DND-41 (cell line): ENCODE results near the gene CCDC167.
A peak's percentile ranks its signal among the peaks of the same experiment; 100 is the strongest.

ENCODE experiments used
- ATAC-seq: fragments of 200-7000 bp; cut with Tn5 transposase; 3 replicates; pipeline ENCODE4 v1.9.1; 2021; ENCODE audit warnings: low read depth; ENCODE audit not compliant: insufficient read depth
- DNase-seq: peaks from one replicate; pipeline ENCODE4 v3.0.0-alpha.2; 2020
- H2AFZ ChIP-seq: 2 replicates; pipeline ENCODE4 v1.6.0; 2012; ENCODE audit warnings: low read depth, low read length
- H3K27ac ChIP-seq: 2 replicates; pipeline ENCODE4 v1.5.1; 2012; ENCODE audit warnings: low read length, inconsistent platforms
- H3K27me3 ChIP-seq: fragments of 200-600 bp; sonication (generic); 2 replicates; pipeline ENCODE4 v1.6.0; 2012; ENCODE audit warnings: low read length, mild to moderate bottlenecking, inconsistent platforms; ENCODE audit not compliant: insufficient read depth, poor library complexity
- H3K36me3 ChIP-seq: 2 replicates; pipeline ENCODE4 v1.5.1; 2012; ENCODE audit warnings: low read length, inconsistent platforms; ENCODE audit not compliant: insufficient read depth
- H3K4me1 ChIP-seq: 2 replicates; pipeline ENCODE4 v1.5.1; 2012; ENCODE audit warnings: mild to moderate bottlenecking, low read length; ENCODE audit not compliant: insufficient read depth
- H3K4me2 ChIP-seq: 2 replicates; pipeline ENCODE4 v1.6.0; 2012; ENCODE audit warnings: mild to moderate bottlenecking, moderate library complexity, low read length, inconsistent platforms; ENCODE audit not compliant: insufficient read depth
- H3K4me3 ChIP-seq, 2 experiments: fragments of 200-600 bp in 1 of 2; shearing (Covaris generic) in 1 of 2; 2 replicates each; pipeline ENCODE4 v1.5.1; 2012 to 2016; ENCODE audit warnings: inconsistent platforms in 2 of 2, low read length in 2 of 2, mild to moderate bottlenecking in 2 of 2, low read depth in 1 of 2, moderate library complexity in 1 of 2
- H3K79me2 ChIP-seq: 2 replicates; pipeline ENCODE4 v1.6.0; 2012; ENCODE audit warnings: low read length, inconsistent platforms; ENCODE audit not compliant: insufficient read depth
- H3K9ac ChIP-seq: 2 replicates; pipeline ENCODE4 v1.6.0; 2012; ENCODE audit warnings: low read depth, mild to moderate bottlenecking, inconsistent platforms, low read length, moderate library complexity
- H3K9me3 ChIP-seq: 2 replicates; pipeline ENCODE4 v1.5.1; 2012; ENCODE audit warnings: low read length, moderate library complexity, mild to moderate bottlenecking, inconsistent platforms; ENCODE audit not compliant: insufficient read depth, severe bottlenecking
- H4K20me1 ChIP-seq: 2 replicates; pipeline ENCODE4 v1.6.0; 2012; ENCODE audit warnings: low read length; ENCODE audit not compliant: insufficient read depth
- CTCF ChIP-seq: IDR thresholded peaks from 2 replicates; pipeline ENCODE4 v1.5.1; 2012; ENCODE audit warnings: borderline replicate concordance, low read length, moderate library complexity, mild to moderate bottlenecking; ENCODE audit not compliant: poor library complexity, severe bottlenecking; ENCODE audit errors: extremely low read depth
- EZH2 ChIP-seq: IDR thresholded peaks from 3 replicates; pipeline ENCODE4 v1.6.1; 2012; ENCODE audit warnings: borderline replicate concordance, low read depth, mild to moderate bottlenecking, moderate library complexity, low read length, inconsistent platforms; ENCODE audit not compliant: severe bottlenecking

Gene CCDC167

GRCh38 chr6:37442416-37443215 lies 57.1 kb downstream of the CCDC167 start:
- H3K9ac ChIP-seq, result peak overlapping the region; percentile 42
- TF ChIP-seq EZH2, result no peak
- no peak for TF ChIP-seq CTCF
- H3K4me2 ChIP-seq, result peak overlapping the region; percentile 64
- H3K9me3 ChIP-seq, result no peaks in the 10 kb centered on the region
- no peak overlapping the region for H2AFZ ChIP-seq
- no peaks in the 10 kb centered on the region for H4K20me1 ChIP-seq
- H3K79me2 ChIP-seq, result peaks cover 31% of the 10 kb centered on the region
- H3K36me3 ChIP-seq, result peaks cover 63% of the 10 kb centered on the region
- DNase-seq, result no peak
- H3K4me3 ChIP-seq, result peak overlapping the region in 1 of 2 experiments; percentile 46; a peak in 3 of 4 replicates
- peak; percentile 78 for ATAC-seq
- no peaks in the 10 kb centered on the region for H3K27me3 ChIP-seq
- H3K4me1 ChIP-seq, result peaks cover 15% of the 10 kb centered on the region
- peak overlapping the region; percentile 75 for H3K27ac ChIP-seq

GRCh38 chr6:37441651-37442050 lies 58.0 kb downstream of the CCDC167 start:
- H2AFZ ChIP-seq, result no peak overlapping the region
- H3K79me2 ChIP-seq, result peaks cover 37% of the 10 kb centered on the region
- H3K4me2 ChIP-seq, result no peak overlapping the region
- peaks cover 15% of the 10 kb centered on the region for H3K4me1 ChIP-seq
- TF ChIP-seq EZH2 (no peak), CTCF (no peak)
- no peak overlapping the region for H3K4me3 ChIP-seq
- H4K20me1 ChIP-seq, result no peaks in the 10 kb centered on the region
- H3K36me3 ChIP-seq, result peaks cover 62% of the 10 kb centered on the region
- no peak overlapping the region; the same call in 1 of the 2 replicates for H3K27ac ChIP-seq
- DNase-seq (no peak), ATAC-seq (no peak)
- H3K27me3 ChIP-seq, result no peaks in the 10 kb centered on the region
- H3K9ac ChIP-seq, result no peak overlapping the region
- H3K9me3 ChIP-seq, result no peaks in the 10 kb centered on the region

GRCh38 chr6:37438930-37439329 lies 60.8 kb downstream of the CCDC167 start:
- no peak overlapping the region for H2AFZ ChIP-seq
- H3K4me3 ChIP-seq, result no peak overlapping the region
- H3K79me2 ChIP-seq, result peaks cover 65% of the 10 kb centered on the region
- no peak for TF ChIP-seq CTCF
- no peak for TF ChIP-seq EZH2
- H3K27ac ChIP-seq, result no peak overlapping the region
- no peak for DNase-seq
- H3K4me1 ChIP-seq, result peaks cover 33% of the 10 kb centered on the region
- no peaks in the 10 kb centered on the region; the same call in 1 of the 2 replicates for H4K20me1 ChIP-seq
- peaks cover 54% of the 10 kb centered on the region for H3K36me3 ChIP-seq
- H3K9ac ChIP-seq, result no peak overlapping the region
- H3K9me3 ChIP-seq, result no peaks in the 10 kb centered on the region
- H3K27me3 ChIP-seq, result no peaks in the 10 kb centered on the region
- H3K4me2 ChIP-seq, result no peak overlapping the region
- no peak for ATAC-seq
